ENCODE results near the gene REV3L. TPM values are rescaled to one million over a fixed set of nuclear protein-coding genes. Genes with fewer than 3 reads are reported as not detected.

The REV3L gene
- total and polyA plus RNA-seq, 2 donors (not counting 3 experiments of a cell fraction or from before 2014, with no cell fraction given) = 6.0 to 22.7 TPM

DNA sequence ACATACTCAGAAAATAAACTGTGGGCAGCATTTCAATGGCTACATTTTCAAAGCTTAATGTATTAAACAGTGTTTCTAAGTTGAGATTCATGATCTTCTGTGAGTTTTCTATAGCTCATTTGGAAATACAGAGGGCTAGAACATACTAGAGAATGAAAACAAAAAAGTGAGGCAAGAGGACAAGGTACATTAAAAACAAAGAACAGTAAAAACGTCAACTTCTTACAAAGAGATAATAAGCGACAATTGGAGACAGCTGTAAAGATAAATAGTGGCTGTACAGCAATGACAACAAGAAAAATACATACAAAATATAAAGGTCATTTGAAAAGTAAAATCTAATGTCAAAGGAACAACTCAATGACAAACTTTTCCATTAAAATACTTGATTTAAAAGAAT, 94.3 kb downstream of the REV3L start:
- BruUV-seq (replicated peaks) = no TSS peak
- dilution Hi-C loops (cut with MboI; ENCODE audit: extremely low pct_ligation_motif_present, low sequenced_read_pairs) = no loop called here
- no peak for FAIRE-seq

More for the DNA sequence above, 94.3 kb downstream of the REV3L start:
- no peak for TF ChIP-seq FOS (IDR thresholded peaks at IDR 0.05; ENCODE audit: borderline replicate concordance, insufficient read depth, low read length)
- TF ChIP-seq POLR2A (IDR thresholded peaks at IDR 0.05; ENCODE audit: low read depth, low read length) = no peak
- TF ChIP-seq, protein P1, sequence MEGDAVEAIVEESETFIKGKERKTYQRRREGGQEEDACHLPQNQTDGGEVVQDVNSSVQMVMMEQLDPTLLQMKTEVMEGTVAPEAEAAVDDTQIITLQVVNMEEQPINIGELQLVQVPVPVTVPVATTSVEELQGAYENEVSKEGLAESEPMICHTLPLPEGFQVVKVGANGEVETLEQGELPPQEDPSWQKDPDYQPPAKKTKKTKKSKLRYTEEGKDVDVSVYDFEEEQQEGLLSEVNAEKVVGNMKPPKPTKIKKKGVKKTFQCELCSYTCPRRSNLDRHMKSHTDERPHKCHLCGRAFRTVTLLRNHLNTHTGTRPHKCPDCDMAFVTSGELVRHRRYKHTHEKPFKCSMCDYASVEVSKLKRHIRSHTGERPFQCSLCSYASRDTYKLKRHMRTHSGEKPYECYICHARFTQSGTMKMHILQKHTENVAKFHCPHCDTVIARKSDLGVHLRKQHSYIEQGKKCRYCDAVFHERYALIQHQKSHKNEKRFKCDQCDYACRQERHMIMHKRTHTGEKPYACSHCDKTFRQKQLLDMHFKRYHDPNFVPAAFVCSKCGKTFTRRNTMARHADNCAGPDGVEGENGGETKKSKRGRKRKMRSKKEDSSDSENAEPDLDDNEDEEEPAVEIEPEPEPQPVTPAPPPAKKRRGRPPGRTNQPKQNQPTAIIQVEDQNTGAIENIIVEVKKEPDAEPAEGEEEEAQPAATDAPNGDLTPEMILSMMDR (IDR thresholded peaks at IDR 0.05; ENCODE audit: extremely low read depth in 1 of 2, insufficient read depth in 1 of 2, low read depth in 1 of 2, low read length in 2 of 2) = no peak
- TF ChIP-seq MYC (IDR thresholded peaks at IDR 0.05; ENCODE audit: low read depth, low read length) = no peak
- H2AFZ ChIP-seq (ENCODE audit: low read depth, low read length) = no peak overlapping the region
- intact Hi-C loops (cut with micrococcal nuclease) = no loop called here
- no peaks in the 10 kb centered on the region for H3K4me1 ChIP-seq (ENCODE audit: control insufficient read depth, extremely low read depth, insufficient read depth, low read length)
- no peaks in the 10 kb centered on the region for H4K20me1 ChIP-seq (replicated peaks; ENCODE audit: control insufficient read depth, extremely low read depth, insufficient read depth, low read length)
- no peak overlapping the region for H3K4me3 ChIP-seq (replicated peaks in 1 of 3; ENCODE audit: insufficient read depth in 1 of 3, low read depth in 1 of 3, low read length in 3 of 3)
- POLR2A ChIA-PET = no interaction called here
- no peaks in the 10 kb centered on the region for H3K79me2 ChIP-seq (ENCODE audit: control insufficient read depth, insufficient read depth, low read length)
- H3K27me3 ChIP-seq (ENCODE audit: control insufficient read depth in 2 of 2, insufficient read depth in 2 of 2, low read length in 2 of 2) = no peaks in the 10 kb centered on the region
- H3K36me3 ChIP-seq (ENCODE audit: control insufficient read depth in 2 of 2, extremely low read depth in 1 of 2, insufficient read depth in 2 of 2, low read length in 2 of 2) = peaks cover 0 to 7% of the 10 kb centered on the region in 2 experiments
- H3K27ac ChIP-seq (ENCODE audit: insufficient read depth, low read depth, low read length) = no peak overlapping the region
- CTCF ChIA-PET = interaction anchor here (1.0 to 1.4 kb wide), 2 partner anchors 90 to 129 kb away, joined by 3 to 6 read pairs; a partner anchor contains a TSS
- DNase-seq (ENCODE audit: low read depth, low spot score) = no peak
- H3K9me3 ChIP-seq (replicated peaks; ENCODE audit: control insufficient read depth, insufficient read depth, low read length) = no peaks in the 10 kb centered on the region
- H3K9ac ChIP-seq (replicated peaks; ENCODE audit: extremely low read depth, insufficient read depth, low read length) = no peak overlapping the region
- H3K9me1 ChIP-seq (replicated peaks; ENCODE audit: control insufficient read depth, extremely low read depth, insufficient read depth, low read length) = no peaks in the 10 kb centered on the region
- no peak overlapping the region for H3K4me2 ChIP-seq (ENCODE audit: insufficient read depth, low read length)

Data from endothelial cell of umbilical vein (primary cell).